ENCODE measurements around the gene TMEM170B. TPM values are rescaled to one million over a fixed set of nuclear protein-coding genes. Genes with fewer than 3 reads are reported as not detected.
A peak's percentile ranks its signal among the peaks of the same experiment; 100 is the strongest.

The TMEM170B gene
- total RNA-seq, 1 donor from 2014 or later = 3.7 TPM

- DNase-seq (ENCODE audit: extremely low spot score, unreplicated experiment) = no peak
- no peak for TF ChIP-seq CTCF (IDR thresholded peaks at IDR 0.05)
- Mint-ChIP-seq H3K4me3 (ENCODE audit: unreplicated experiment) (no peak overlapping the region), H3K9me3 (ENCODE audit: unreplicated experiment) (peaks cover 3% of the 10 kb centered on the region), H3K4me1 (ENCODE audit: unreplicated experiment) (peaks cover 38% of the 10 kb centered on the region), H3K27ac (ENCODE audit: unreplicated experiment) (peak overlapping the region; percentile 64), H3K36me3 (ENCODE audit: unreplicated experiment) (no peaks in the 10 kb centered on the region), H3K27me3 (ENCODE audit: unreplicated experiment) (no peaks in the 10 kb centered on the region)
Observed at GRCh38 chr6:11592294-11592906, 54.9 kb downstream of the TMEM170B start.

- Mint-ChIP-seq H3K27me3 (ENCODE audit: unreplicated experiment) (no peaks in the 10 kb centered on the region), H3K4me1 (ENCODE audit: unreplicated experiment) (peaks cover 40% of the 10 kb centered on the region), H3K36me3 (ENCODE audit: unreplicated experiment) (no peaks in the 10 kb centered on the region), H3K9me3 (ENCODE audit: unreplicated experiment) (peaks cover 3% of the 10 kb centered on the region), H3K27ac (ENCODE audit: unreplicated experiment) (no peak overlapping the region), H3K4me3 (ENCODE audit: unreplicated experiment) (no peak overlapping the region)
- no peak for DNase-seq (ENCODE audit: extremely low spot score, unreplicated experiment)
- no peak for TF ChIP-seq CTCF (IDR thresholded peaks at IDR 0.05)
Observed at GRCh38 chr6:11593096-11593495, 55.5 kb downstream of the TMEM170B start.

- Mint-ChIP-seq H3K27me3 (ENCODE audit: unreplicated experiment) (no peaks in the 10 kb centered on the region), H3K27ac (ENCODE audit: unreplicated experiment) (no peak overlapping the region), H3K36me3 (ENCODE audit: unreplicated experiment) (no peaks in the 10 kb centered on the region), H3K4me3 (ENCODE audit: unreplicated experiment) (no peak overlapping the region), H3K9me3 (ENCODE audit: unreplicated experiment) (peaks cover 3% of the 10 kb centered on the region), H3K4me1 (ENCODE audit: unreplicated experiment) (peaks cover 19% of the 10 kb centered on the region)
- peak; percentile 19 for TF ChIP-seq CTCF (IDR thresholded peaks at IDR 0.05)
- no peak for DNase-seq (ENCODE audit: extremely low spot score, unreplicated experiment)
Observed at GRCh38 chr6:11595903-11596302, 58.4 kb downstream of the TMEM170B start.

- H3K4me1 Mint-ChIP-seq (ENCODE audit: unreplicated experiment) = peaks cover 17% of the 10 kb centered on the region
- peaks cover 3% of the 10 kb centered on the region for H3K9me3 Mint-ChIP-seq (ENCODE audit: unreplicated experiment)
- H3K27ac Mint-ChIP-seq (ENCODE audit: unreplicated experiment) = no peak overlapping the region
- no peaks in the 10 kb centered on the region for H3K27me3 Mint-ChIP-seq (ENCODE audit: unreplicated experiment)
- H3K4me3 Mint-ChIP-seq (ENCODE audit: unreplicated experiment) = no peak overlapping the region
- no peak for TF ChIP-seq CTCF (IDR thresholded peaks at IDR 0.05)
- DNase-seq (ENCODE audit: extremely low spot score, unreplicated experiment) = no peak
- no peaks in the 10 kb centered on the region for H3K36me3 Mint-ChIP-seq (ENCODE audit: unreplicated experiment)
Observed at GRCh38 chr6:11596640-11597237, 59.2 kb downstream of the TMEM170B start.

GRCh38 chr6:11598687-11599086 lies 61.1 kb downstream of the TMEM170B start:
- no peak for DNase-seq (ENCODE audit: extremely low spot score, unreplicated experiment)
- H3K27ac Mint-ChIP-seq (ENCODE audit: unreplicated experiment) = no peak overlapping the region
- H3K4me3 Mint-ChIP-seq (ENCODE audit: unreplicated experiment) = no peak overlapping the region
- H3K27me3 Mint-ChIP-seq (ENCODE audit: unreplicated experiment) = no peaks in the 10 kb centered on the region
- peaks cover 3% of the 10 kb centered on the region for H3K9me3 Mint-ChIP-seq (ENCODE audit: unreplicated experiment)
- peaks cover 11% of the 10 kb centered on the region for H3K4me1 Mint-ChIP-seq (ENCODE audit: unreplicated experiment)
- TF ChIP-seq CTCF (IDR thresholded peaks at IDR 0.05) = no peak
- no peaks in the 10 kb centered on the region for H3K36me3 Mint-ChIP-seq (ENCODE audit: unreplicated experiment)

Data from osteocyte (in vitro differentiated cells).